H9 (cell line): ENCODE measurements around the gene OAS2. TPM values are rescaled to one million over a fixed set of nuclear protein-coding genes. Genes with fewer than 3 reads are reported as not detected.

Experiments
- DNase-seq: peaks from one replicate; pipeline ENCODE4 v3.0.0-alpha.2; 2017
- H2AFZ ChIP-seq: one replicate; pipeline ENCODE4 v1.6.1; 2013; ENCODE audit warnings: mild to moderate bottlenecking, low read length, control low read depth, moderate library complexity
- H2AK5ac ChIP-seq: 2 replicates; pipeline ENCODE4 v1.6.1; 2013; ENCODE audit warnings: low read length, control low read depth, mixed read lengths; ENCODE audit not compliant: insufficient read length
- H2BK120ac ChIP-seq: one replicate; pipeline ENCODE4 v1.6.1; 2013; ENCODE audit warnings: low read depth, mild to moderate bottlenecking, low read length, control low read depth, inconsistent platforms; ENCODE audit not compliant: poor library complexity, severe bottlenecking
- H2BK12ac ChIP-seq: 2 replicates; pipeline ENCODE4 v1.6.1; 2013; ENCODE audit warnings: low read length, control low read depth, mixed read lengths, low read depth; ENCODE audit not compliant: insufficient read length
- H2BK15ac ChIP-seq: 2 replicates; pipeline ENCODE4 v1.6.1; 2013; ENCODE audit warnings: low read depth, low read length, control low read depth
- H2BK20ac ChIP-seq: one replicate; pipeline ENCODE4 v1.6.1; 2013; ENCODE audit warnings: low read depth, mild to moderate bottlenecking, low read length, control low read depth, inconsistent platforms; ENCODE audit not compliant: poor library complexity, severe bottlenecking
- H2BK5ac ChIP-seq: 2 replicates; pipeline ENCODE4 v1.6.1; 2013; ENCODE audit warnings: low read length, control low read depth, mixed read lengths; ENCODE audit not compliant: insufficient read length
- H3K14ac ChIP-seq: 2 replicates; pipeline ENCODE4 v1.6.1; 2013; ENCODE audit warnings: low read length, control low read depth; ENCODE audit not compliant: insufficient read depth
- H3K18ac ChIP-seq: 2 replicates; pipeline ENCODE4 v1.6.1; 2013; ENCODE audit warnings: low read depth, mild to moderate bottlenecking, mixed read lengths, low read length, control low read depth; ENCODE audit not compliant: insufficient read length
- H3K23ac ChIP-seq: 2 replicates; pipeline ENCODE4 v1.6.1; 2013; ENCODE audit warnings: low read length, control low read depth, mixed read lengths, low read depth; ENCODE audit not compliant: insufficient read length
- H3K23me2 ChIP-seq: 2 replicates; pipeline ENCODE4 v1.6.1; 2013; ENCODE audit warnings: low read depth, mild to moderate bottlenecking, mixed read lengths, low read length, control low read depth; ENCODE audit not compliant: insufficient read length, poor library complexity, severe bottlenecking
- H3K27ac ChIP-seq: 2 replicates; pipeline ENCODE4 v1.5.1; 2013; ENCODE audit warnings: low read length, control low read depth, mixed read lengths, low read depth; ENCODE audit not compliant: insufficient read length
- H3K27me3 ChIP-seq: 2 replicates; pipeline ENCODE4 v1.6.1; 2013; ENCODE audit warnings: low read length, control low read depth, inconsistent platforms; ENCODE audit not compliant: insufficient read depth
- H3K4ac ChIP-seq: 2 replicates; pipeline ENCODE4 v1.6.1; 2013; ENCODE audit warnings: low read depth, mild to moderate bottlenecking, control low read depth, inconsistent platforms, low read length, moderate library complexity
- H3K4me1 ChIP-seq: 2 replicates; pipeline ENCODE4 v1.6.1; 2013; ENCODE audit warnings: low read length, control low read depth, inconsistent platforms; ENCODE audit not compliant: insufficient read depth
- H3K4me2 ChIP-seq: 2 replicates; pipeline ENCODE4 v1.6.1; 2013; ENCODE audit warnings: low read length, control low read depth, mixed read lengths; ENCODE audit not compliant: insufficient read length, insufficient read depth
- H3K56ac ChIP-seq: 2 replicates; pipeline ENCODE4 v1.6.1; 2013; ENCODE audit warnings: low read depth, mild to moderate bottlenecking, mixed read lengths, low read length, control low read depth; ENCODE audit not compliant: insufficient read length
- H3K79me1 ChIP-seq: 2 replicates; pipeline ENCODE4 v1.6.1; 2013; ENCODE audit warnings: low read depth, mild to moderate bottlenecking, moderate library complexity, low read length, control low read depth, inconsistent platforms; ENCODE audit not compliant: insufficient read depth, poor library complexity, severe bottlenecking
- H3K79me2 ChIP-seq: 2 replicates; pipeline ENCODE4 v1.6.1; 2013; ENCODE audit warnings: low read length, control low read depth, inconsistent platforms; ENCODE audit not compliant: insufficient read depth
- H3K9ac ChIP-seq: 2 replicates; pipeline ENCODE4 v1.6.1; 2013; ENCODE audit warnings: low read length, control low read depth, mixed read lengths; ENCODE audit not compliant: insufficient read length; ENCODE audit errors: extremely low read depth
- H3K9me3 ChIP-seq: one replicate; pipeline ENCODE4 v1.6.1; 2013; ENCODE audit warnings: low read depth, low read length, inconsistent platforms; ENCODE audit not compliant: control insufficient read depth
- H3T11ph ChIP-seq: one replicate; pipeline ENCODE4 v1.6.1; 2013; ENCODE audit warnings: mild to moderate bottlenecking, low read length, control low read depth, inconsistent platforms
- H4K20me1 ChIP-seq: one replicate; pipeline ENCODE4 v1.6.1; 2013; ENCODE audit not compliant: control insufficient read depth, insufficient read length, insufficient read depth
- H4K5ac ChIP-seq: 2 replicates; pipeline ENCODE4 v1.6.1; 2013; ENCODE audit warnings: low read depth, mild to moderate bottlenecking, mixed read lengths, low read length, control low read depth; ENCODE audit not compliant: insufficient read length
- H4K8ac ChIP-seq: replicated peaks from 2 replicates; pipeline ENCODE4 v1.6.1; 2013; ENCODE audit warnings: low read length, control low read depth, mixed read lengths, low read depth; ENCODE audit not compliant: insufficient read length
- H4K91ac ChIP-seq: 2 replicates; pipeline ENCODE4 v1.6.1; 2013; ENCODE audit warnings: low read depth, mild to moderate bottlenecking, moderate library complexity, mixed read lengths, low read length, control low read depth; ENCODE audit not compliant: insufficient read length
- H3K27ac Mint-ChIP-seq, 3 experiments: 2 replicates in 2 of 3; 3 replicates in 1 of 3; pipeline ENCODE4 v1.8.0; 2020 to 2021; ENCODE audit warnings: mixed read lengths in 3 of 3, mild to moderate bottlenecking in 1 of 3, moderate library complexity in 1 of 3
- H3K27me3 Mint-ChIP-seq: 2 replicates; pipeline ENCODE4 v1.8.0; 2021; ENCODE audit warnings: low read depth, mild to moderate bottlenecking, moderate library complexity, mixed read lengths
- H3K36me3 Mint-ChIP-seq, 3 experiments: 2 replicates in 2 of 3; 3 replicates in 1 of 3; pipeline ENCODE4 v1.8.0; 2020 to 2021; ENCODE audit warnings: low read depth in 3 of 3, mixed read lengths in 3 of 3; ENCODE audit not compliant: insufficient read depth in 1 of 3
- H3K4me1 Mint-ChIP-seq, 2 experiments: 2 replicates each; pipeline ENCODE4 v1.8.0; 2020; ENCODE audit warnings: mixed read lengths in 2 of 2
- H3K4me3 Mint-ChIP-seq, 2 experiments: 2 replicates in 1 of 2; 3 replicates in 1 of 2; pipeline ENCODE4 v1.8.0; 2020 to 2021; ENCODE audit warnings: mild to moderate bottlenecking in 2 of 2, mixed read lengths in 2 of 2, moderate library complexity in 1 of 2
- H3K9me3 Mint-ChIP-seq, 2 experiments: 2 replicates in 1 of 2; 3 replicates in 1 of 2; pipeline ENCODE4 v1.8.0; 2020; ENCODE audit warnings: mild to moderate bottlenecking in 2 of 2, mixed read lengths in 2 of 2, moderate library complexity in 1 of 2
- WGBS: extraction: QIAGEN DNeasy Blood & Tissue Kit; methylation state at CpG from one replicate; pipeline ENCODE4 v1.1.7; 2013; ENCODE audit warnings: missing lambda C conversion rate, low lambda C conversion rate, mixed read lengths; ENCODE audit not compliant: insufficient read length; ENCODE audit errors: extremely low coverage; 5-methylcytosine and 5-hydroxymethylcytosine counted together
- total RNA-seq: library from RNA; stranded (reverse); gene quantifications from 2 replicates; pipeline ENCODE4 v1.2.1, GENCODE V29; 2021
- TF ChIP-seq, protein P1 (sequence below): fragments of 200-600 bp; sonication (generic); conservative IDR thresholded peaks from 3 replicates; pipeline ENCODE4 v1.8.0; 2021; ENCODE audit warnings: antibody characterized with exemption, mild to moderate bottlenecking

The OAS2 gene
- total RNA-seq, 1 experiment from 2014 or later, result not detected

DNA sequence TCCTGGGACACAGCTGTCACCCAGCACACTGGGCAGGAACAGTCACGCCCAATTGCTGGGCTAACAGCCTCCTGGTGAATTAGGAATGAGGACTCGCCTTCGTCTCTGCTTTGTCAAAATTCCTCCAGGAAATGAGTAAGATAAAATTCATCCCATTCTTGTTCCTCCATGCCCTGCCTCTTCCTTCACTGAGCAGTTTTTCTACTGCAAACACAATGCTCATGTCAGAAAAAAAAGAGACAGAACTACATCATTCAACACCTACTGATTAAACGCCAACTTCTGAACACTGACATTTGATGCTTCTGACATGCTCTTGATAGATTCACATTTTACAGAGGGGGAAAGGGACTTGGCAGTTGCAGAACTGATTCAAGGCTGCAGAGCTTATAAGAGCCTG, 40.7 kb downstream of the OAS2 start:
- no peak overlapping the region for H2BK5ac ChIP-seq
- H3K4me3 Mint-ChIP-seq, result no peak overlapping the region
- H3K14ac ChIP-seq, result no peak overlapping the region
- no peak overlapping the region for H3K9ac ChIP-seq
- H3K56ac ChIP-seq, result no peak overlapping the region
- no peak overlapping the region for H2BK20ac ChIP-seq
- no CpG with 5 or more reads among the region's 4 CpGs for WGBS
- no peak overlapping the region for H2BK120ac ChIP-seq
- H3K27ac Mint-ChIP-seq, result no peak overlapping the region
- no peaks in the 10 kb centered on the region for H4K20me1 ChIP-seq
- no peak overlapping the region for H3T11ph ChIP-seq
- H4K91ac ChIP-seq, result no peak overlapping the region
- H3K4me2 ChIP-seq, result no peak overlapping the region
- no peak overlapping the region for H2BK15ac ChIP-seq
- no peak overlapping the region for H3K27ac ChIP-seq
- H3K4me1 Mint-ChIP-seq, result peaks cover 2 to 6% of the 10 kb centered on the region in 2 experiments; a peak in 2 of 4 replicates
- no peak for DNase-seq
- H3K79me1 ChIP-seq, result no peaks in the 10 kb centered on the region
- no peaks in the 10 kb centered on the region for H3K9me3 Mint-ChIP-seq
- no peaks in the 10 kb centered on the region for H3K79me2 ChIP-seq
- H4K5ac ChIP-seq, result no peak overlapping the region
- H3K4ac ChIP-seq, result no peak overlapping the region
- H3K23ac ChIP-seq, result no peak overlapping the region
- H3K4me1 ChIP-seq, result no peaks in the 10 kb centered on the region
- H3K18ac ChIP-seq, result no peak overlapping the region
- TF ChIP-seq, protein P1, sequence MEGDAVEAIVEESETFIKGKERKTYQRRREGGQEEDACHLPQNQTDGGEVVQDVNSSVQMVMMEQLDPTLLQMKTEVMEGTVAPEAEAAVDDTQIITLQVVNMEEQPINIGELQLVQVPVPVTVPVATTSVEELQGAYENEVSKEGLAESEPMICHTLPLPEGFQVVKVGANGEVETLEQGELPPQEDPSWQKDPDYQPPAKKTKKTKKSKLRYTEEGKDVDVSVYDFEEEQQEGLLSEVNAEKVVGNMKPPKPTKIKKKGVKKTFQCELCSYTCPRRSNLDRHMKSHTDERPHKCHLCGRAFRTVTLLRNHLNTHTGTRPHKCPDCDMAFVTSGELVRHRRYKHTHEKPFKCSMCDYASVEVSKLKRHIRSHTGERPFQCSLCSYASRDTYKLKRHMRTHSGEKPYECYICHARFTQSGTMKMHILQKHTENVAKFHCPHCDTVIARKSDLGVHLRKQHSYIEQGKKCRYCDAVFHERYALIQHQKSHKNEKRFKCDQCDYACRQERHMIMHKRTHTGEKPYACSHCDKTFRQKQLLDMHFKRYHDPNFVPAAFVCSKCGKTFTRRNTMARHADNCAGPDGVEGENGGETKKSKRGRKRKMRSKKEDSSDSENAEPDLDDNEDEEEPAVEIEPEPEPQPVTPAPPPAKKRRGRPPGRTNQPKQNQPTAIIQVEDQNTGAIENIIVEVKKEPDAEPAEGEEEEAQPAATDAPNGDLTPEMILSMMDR, result no peak
- no peak overlapping the region for H2BK12ac ChIP-seq
- peaks cover 13% of the 10 kb centered on the region for H3K27me3 Mint-ChIP-seq
- H3K27me3 ChIP-seq, result no peaks in the 10 kb centered on the region
- no peaks in the 10 kb centered on the region for H3K9me3 ChIP-seq
- no peaks in the 10 kb centered on the region for H3K36me3 Mint-ChIP-seq
- no peaks in the 10 kb centered on the region for H3K23me2 ChIP-seq
- H2AFZ ChIP-seq, result no peak overlapping the region
- no peak overlapping the region for H2AK5ac ChIP-seq
- H4K8ac ChIP-seq, result no peak overlapping the region
